HG03066 (cell line): ENCODE measurements around the gene PNKP.
A peak's percentile ranks its signal among the peaks of the same experiment; 100 is the strongest.

Source experiments
- ATAC-seq: cut with Tn5 transposase; IDR thresholded peaks from one replicate; pipeline ENCODE4 v1.9.1; 2021; ENCODE audit warnings: low read depth; ENCODE audit not compliant: unreplicated experiment

PNKP gene

DNA sequence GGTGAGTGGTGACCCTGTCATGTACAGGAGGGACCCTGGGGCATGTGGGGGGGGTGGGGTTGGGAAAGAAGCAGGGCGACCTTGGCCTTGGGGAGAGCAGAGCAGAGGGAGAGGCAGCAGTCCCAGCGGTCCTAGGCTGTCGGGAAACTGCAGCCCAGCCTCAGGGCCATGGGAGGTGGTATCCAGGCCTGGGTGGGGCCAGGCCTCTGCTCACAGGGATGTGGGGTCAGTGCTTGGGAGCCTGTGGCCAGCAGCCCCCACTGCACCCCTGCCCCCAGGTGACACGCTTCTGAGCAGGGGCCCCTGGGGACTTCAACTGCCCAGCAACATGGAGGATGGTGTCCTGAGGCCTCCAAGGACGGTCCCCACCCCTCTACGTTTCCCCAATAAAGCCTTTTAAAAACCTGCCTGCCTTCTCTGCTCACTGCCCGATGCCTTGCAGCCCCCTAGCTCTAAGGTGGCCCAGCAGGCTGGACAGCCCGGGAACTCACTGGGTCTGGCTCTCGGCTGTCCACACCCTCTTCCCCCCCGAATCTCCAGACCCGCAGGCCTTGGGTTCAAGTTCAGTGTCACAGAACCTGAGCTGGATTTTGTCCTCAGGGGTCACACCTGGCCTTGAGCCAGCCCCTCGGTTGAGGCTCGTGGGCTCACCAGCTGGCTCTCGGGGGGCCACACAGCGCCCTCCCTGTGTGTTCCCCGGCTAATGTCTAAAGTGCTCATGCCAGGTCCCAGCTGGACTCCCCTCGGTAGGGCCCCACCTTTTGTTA lies 6.9 kb downstream of the PNKP start:
- no peak for ATAC-seq

DNA sequence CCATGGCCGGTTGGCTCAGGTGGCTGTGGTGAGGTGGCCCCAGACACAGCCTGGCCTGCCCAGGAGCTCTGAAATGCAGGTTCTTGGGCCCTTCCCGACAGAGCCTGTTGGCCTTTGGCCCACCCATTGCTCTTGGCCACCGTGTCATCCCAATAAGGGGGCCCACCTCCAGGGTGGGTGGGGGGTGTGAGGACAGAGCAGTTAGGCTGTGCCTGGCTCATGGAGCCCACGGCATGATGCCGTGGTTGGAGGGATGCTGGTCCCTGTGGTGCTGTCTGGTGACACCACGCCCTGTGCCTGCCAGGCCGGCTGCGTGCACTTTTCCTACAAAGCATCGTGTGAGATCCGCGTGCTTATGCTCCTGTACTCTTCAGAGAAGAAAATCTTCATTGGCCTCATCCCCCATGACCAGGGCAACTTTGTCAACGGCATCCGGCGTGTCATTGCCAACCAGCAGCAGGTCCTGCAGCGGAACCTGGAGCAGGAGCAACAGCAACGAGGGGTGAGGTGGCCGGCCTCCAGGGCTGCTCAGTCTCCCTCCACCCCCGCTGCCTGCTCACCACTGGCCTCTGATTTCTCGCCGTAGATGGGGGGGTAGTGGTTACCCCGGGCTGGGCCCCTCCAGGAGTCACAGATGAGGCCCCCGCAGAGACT lies 7.6 kb downstream of the PNKP start:
- no peak for ATAC-seq

DNA sequence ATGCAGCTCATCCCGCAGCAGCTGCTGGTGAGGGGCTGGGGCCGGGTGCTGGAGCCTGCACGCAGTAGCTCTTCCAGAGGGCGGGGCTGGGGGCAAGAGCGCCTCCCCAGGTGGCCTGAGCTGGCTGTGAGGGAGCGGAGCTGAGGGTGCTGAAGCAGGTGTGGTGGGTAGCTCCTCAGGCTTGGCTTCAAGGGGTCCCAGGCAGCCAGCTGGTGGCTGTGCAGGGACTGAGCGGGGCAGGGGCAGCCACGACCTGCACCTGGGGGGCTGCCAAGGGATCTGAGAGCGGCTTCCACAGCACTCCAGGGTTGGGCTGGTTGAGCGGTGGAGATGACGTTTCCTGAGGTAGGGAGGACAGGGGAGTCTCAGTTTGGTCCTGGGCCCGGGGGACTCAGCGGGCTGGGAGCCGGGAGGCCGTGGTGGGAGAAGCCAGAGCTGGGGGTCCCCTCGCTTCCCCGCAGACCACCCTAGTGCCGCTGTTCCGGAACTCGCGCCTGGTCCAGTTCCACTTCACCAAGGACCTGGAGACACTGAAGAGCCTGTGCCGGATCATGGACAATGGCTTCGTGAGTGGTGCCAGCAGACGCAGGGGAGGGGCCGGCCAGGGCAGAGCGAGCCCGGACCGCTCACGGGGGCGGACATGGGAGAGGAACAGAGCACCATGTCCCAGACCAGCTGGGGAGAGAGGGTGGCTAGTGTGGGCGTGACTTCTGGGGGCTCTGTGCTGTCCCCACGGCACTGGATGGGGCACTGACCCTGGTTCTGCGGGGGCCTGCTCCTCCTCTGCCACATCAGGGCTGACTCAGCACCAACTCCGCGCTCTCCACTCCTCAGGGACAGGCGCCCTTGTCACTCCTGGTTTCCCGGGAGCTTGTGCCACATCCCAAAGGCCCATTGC lies 9.0 kb downstream of the PNKP start:
- ATAC-seq: no peak

DNA sequence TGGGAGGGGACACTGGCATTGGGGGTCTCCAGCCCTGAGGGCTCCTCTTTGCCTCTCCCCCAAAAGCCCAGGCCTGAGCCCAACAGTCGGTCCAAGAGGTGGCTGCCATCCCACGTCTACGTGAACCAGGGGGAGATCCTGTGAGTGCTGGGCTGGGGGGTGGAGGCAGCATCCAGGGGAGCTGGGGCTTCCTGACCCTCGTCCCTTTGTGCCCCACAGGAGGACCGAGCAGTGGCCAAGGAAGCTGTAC lies 9.6 kb downstream of the PNKP start:
- no peak for ATAC-seq

DNA sequence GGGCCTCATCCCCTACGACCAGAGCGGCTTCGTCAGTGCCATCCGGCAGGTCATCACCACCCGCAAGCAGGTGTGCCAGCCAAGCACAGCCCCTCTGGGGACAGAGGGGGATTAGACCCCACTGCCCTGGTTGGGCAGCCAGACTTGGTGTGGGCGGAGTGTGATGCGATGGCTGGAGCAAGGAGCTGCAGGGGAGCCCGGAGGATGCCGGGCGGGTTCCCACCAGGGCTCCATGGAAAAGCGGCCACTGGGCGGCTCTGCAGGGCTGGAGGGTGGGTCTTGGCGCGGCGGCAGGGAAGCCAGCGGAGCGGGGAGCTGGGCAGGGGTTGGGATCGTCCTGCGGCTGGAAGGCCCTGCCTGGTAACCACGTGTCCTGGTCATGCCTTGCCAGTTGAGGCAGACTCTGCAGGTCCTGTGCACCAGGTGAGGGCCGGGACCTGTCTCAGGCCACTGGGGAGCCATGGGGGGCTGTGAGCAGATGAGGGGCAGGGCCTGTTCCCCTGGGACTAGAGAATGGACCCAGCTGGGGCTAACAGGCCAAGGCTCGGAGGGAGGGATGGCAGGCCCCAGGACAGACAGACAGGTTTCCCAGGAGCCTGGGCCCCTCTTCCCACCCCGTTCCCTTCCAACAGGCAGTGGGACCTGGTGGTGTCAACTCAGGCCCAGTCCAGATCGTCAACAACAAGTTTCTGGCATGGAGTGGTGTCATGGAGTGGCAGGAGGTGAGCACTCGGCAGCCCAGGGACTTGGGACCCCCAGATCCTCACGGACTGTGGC lies 10.1 kb downstream of the PNKP start:
- no peak for ATAC-seq

DNA sequence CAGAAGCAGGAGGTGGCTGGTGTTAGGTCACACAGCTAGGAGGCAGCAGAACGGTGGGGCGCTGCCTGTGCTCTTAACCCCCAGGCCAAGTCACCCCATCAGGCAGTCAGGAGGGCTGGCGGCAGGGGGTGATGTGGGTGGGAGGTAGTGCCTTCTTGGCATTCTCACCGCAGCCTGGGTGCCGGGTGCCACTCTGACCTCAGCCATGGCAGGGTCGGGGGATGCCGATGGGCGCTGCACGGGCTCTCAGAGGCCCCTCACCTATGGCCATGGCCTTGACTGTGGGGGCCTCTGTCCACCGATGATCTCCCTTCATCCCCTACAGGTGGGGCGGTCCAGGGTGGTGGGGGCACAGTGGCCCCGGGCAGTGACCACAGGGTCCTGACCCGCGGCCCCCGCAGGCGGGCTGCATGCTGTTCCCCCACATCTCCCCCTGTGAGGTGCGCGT lies 10.8 kb downstream of the PNKP start:
- ATAC-seq: no peak

DNA sequence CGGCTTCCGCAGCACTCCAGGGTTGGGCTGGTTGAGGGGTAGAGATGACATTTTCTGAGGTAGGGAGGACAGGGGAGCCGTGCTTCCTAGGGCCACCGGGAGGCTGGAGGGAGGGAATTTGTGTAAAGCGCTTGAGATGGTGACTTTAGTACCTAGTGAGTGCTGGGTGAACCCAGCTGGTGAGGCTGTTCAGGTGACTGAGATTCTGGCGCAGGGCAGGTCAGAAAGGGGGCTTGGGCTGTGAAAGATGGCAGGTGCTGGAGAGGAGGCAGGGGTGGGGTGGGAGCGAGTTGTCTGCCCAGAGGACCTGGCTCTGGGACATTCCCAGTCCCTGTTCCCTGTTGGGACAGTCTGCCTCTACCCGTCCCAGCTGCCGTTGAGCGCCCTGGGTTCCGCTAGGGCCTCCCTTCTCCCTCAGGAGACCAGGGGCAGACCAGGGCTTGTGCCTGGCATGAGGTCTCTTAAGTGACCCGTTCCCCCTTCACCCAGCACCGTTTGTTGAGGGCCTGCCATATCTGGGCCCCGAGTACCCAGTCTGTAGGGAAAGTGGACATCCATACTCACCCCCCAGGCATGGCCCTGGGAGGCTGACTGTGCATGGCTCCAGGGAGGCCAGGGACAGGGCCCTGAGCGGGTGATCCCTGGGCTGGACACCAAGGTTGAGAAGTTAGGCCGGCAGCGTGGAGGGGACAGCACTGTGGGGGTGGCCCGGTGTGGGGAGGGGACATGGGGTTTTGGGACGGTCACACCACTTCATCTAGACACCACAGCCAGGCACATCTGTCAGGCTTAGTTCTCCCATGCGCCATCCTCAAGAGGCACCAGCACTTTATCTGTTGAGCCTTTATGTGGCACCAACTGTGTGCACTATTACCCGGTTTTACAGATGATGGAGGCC lies 11.5 kb downstream of the PNKP start:
- no peak for ATAC-seq

DNA sequence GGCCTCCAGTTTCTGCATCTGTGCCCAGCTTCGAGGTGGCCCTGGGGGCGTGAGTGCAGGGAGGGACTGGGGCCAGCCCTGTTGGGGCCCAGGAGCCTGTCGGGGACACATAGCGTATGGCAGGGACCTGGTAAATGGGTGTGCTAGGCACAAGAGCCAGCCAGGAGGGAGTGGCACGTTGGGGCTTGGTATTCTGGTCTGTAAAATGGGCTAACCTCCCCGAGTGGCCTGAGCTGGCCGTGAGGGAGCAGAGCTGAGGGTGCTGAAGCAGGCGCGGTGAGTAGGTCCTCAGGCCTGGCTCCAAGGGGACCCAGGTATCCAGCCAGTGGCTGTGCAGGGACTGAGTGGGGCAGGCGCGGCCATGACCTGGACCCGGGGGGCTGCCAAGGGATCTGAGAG lies 12.1 kb downstream of the PNKP start:
- no peak for ATAC-seq

DNA sequence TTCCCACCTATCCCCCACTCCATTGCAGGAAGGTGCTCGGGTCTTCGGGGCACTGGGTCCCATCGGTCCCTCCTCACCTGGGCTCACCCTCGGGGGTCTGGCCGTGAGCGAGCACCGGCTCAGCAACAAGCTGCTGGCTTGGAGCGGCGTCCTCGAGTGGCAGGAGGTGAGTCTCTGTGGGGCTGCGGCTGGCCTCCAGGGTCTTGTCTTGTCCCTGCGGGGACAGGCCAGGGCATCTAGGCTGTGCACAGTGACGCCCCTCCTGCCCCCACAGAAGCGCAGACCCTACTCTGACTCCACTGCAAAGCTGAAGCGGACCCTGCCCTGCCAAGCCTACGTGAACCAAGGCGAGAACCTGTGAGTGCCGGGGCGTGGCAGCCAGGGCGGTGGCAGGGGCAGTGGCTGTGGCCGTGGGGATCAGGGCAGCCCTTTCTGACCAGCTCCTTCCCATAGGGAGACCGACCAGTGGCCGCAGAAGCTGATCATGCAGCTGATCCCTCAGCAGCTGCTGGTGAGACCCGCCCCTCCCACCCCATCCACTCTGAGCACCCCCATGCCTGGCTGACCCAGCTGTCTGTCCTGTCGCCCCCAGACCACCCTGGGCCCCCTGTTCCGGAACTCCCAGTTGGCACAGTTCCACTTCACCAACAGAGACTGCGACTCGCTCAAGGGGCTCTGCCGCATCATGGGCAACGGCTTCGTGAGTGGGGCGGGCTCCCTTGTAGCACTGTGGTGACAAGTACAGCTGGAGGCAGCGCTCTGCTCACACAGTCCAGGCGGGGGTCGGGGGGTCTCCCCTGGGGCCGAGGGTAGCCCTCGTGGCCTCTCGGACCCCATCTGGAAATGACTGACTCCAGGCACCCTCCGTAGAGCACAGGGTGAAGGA lies 12.8 kb downstream of the PNKP start:
- ATAC-seq: no peak

DNA sequence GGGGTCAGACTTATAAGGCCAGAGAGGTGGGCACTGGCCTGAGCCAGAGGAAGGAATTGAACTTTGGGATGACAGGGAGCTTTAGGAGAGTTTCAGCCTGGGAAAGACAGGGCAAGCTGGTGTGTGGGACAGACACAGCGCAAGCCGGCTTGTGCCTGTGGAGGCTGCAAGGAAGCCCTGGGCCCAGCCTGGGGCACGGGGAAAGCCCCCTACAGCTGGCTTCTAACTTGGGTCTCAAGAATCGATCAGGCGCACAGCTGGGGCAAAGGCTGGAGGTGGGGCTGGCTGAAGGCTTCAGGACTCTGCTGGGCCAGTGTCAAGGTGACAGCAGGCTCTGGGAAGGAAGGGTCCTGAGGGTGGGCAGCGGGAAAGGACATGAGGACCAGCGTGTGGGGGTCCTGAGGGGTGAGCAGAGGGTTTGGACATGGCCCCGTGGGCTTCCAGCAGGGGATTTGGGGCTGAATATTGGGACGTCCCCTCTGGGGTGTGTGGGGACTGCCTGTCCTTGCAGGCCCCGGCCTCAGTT lies 13.5 kb downstream of the PNKP start:
- ATAC-seq: no peak

DNA sequence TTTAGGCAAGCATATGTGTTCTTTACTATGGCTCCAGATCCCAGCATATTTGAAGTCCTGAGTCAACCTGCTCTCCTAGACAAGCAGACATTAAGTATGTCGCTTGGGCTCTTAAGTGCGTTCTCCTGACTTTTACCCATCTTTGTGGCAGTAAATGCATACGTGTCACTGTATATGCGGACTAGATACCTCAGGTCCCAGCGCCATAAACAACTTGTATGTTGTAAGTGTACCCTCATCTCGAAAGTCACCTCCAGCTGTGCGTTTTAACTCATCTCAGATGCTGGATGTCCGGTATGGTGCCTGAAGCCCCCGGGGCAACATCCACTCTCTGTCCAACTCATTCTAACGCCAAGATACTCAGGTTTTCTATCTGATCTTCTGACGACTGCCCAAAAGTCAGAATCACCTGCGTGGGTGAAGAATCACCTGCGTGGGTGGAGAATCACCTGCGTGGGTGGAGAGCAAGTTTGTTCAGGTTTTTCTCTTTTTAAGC lies 14.7 kb downstream of the PNKP start:
- ATAC-seq: no peak

DNA sequence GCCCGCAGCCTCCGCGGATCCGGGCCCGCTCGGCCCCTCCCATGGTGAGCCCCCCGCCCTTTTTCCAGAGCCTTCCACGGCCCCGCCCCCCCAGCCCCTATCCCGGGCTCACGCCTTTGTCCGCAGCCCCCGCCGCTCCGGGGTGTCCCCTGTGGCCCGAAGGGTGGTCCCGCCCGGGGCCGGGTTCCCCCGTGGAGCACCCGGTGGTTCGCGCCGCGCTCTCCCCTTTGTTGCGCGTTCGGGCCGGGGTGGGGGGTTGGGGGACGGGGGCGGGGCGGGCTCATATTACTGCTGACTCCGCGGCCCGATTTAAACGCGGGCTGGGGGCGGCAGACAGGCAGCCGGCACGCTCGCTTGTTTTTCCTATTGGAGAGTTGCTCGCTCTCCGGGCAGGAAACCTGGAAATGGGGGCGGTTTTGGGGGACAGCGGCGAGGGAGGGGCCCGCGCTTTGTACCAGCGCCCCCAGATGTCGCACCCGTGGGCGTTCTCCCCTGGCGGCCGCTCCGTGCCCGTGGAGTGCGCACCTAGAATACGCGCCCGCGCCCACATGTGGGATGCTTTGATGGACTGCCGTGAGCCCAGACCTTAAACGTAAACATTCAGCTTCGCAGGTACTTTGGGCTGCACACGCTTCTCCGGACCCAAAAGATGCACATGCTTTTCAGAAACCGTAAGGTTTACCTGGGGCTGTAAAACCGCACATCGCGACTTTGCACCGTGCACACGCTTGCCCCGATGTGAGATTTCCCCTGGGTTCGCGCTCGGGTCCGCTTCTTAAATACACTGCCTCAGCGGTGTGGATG lies 15.7 kb downstream of the PNKP start:
- ATAC-seq: peak; percentile 9

DNA sequence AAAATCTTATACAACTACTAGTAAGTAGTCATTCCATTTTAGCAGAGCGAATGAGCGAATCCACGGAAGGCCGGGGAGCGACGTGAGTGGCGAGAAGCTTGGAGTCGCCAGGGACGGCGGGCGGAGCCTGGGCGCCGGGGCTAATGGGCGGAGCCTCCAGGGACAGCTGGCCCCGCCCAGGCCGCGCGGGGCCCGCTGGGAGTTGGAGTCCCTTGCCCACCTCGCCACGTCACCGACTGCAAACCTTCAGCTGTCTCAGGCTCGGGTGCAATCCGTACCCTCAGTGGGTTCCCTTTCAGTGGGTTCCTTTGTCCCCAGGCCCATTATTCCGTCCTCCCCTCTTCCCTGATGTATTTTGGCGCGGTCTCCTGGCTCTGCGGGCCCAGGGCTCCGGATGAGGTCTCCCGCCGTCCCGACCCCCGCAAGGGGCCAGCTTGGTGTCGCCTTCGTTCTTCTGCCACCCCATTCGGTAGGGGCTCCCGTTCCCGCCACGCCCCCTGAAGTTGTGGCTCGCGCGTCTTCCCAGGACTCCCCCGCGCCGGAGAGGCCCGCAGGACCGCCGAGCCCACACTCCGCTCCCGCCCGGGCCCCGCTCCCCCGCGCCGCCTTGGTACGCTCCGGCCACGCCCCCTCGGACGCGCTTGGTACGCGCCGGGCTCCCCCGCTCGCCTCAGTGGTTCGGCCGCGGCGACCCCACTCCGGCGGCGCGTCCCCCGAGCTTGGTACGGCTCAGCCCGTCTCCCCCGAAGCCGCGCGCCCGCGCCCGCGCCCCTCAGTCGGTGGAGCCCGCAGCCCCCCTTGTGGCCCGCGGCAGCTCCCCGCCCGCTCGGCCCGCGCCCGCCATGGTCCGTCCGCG lies 16.7 kb downstream of the PNKP start, which contains the start of gene PTOV1:
Gene PTOV1 (plus strand): TSS at position 673 of the 856 bp plus-strand sequence.
- peak; percentile 66 for ATAC-seq

DNA sequence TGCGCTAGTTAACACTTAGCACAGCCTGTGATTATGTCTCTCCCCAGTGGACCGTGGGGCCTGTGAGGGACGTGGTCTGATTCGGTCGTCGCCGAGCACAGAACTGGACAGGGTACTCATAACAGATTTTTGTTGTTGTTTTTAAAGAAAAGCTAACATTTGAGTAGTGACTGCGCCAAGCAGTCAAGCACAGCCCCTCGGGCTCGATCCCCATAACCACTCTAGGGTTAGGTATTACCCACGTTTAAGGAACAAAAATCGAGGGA lies 17.2 kb downstream of the PNKP start:
- ATAC-seq: no peak

DNA sequence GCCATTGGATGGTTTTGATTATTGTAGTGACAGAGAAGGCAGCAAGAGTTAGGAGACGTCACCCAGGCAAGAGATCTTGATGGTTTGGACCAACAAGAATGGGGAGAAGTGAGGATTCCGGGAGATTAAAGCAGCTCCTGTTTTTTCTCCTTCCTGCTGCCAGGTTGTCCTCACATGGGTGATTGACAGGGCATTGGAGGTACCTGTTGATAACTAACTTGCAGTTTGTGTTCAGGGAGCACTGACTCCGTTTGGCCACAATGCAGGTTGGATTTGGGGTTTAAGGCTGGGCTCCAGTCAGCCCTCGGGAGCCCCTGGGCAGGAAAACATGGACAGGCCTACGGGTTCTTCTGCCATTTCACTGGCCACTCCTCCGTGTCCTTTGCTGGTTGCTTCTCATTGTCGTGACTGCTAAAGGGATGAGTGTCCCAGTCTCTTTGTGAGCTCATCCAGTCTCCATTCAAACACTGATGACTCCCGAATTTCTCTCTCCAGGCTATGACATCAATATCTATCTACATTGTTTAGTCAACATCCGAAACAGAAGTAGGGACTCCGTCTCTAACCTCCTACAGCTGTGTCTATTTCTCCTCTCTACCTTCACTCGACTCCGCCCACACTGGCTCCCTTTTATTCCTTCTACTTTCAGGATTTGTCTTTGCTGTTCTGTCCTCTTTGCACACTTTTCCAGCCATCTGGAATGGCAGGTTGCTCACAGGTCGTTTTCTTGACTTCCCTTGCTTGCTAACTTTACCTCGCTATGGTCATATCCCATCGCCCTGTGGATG lies 17.7 kb downstream of the PNKP start:
- no peak for ATAC-seq

DNA sequence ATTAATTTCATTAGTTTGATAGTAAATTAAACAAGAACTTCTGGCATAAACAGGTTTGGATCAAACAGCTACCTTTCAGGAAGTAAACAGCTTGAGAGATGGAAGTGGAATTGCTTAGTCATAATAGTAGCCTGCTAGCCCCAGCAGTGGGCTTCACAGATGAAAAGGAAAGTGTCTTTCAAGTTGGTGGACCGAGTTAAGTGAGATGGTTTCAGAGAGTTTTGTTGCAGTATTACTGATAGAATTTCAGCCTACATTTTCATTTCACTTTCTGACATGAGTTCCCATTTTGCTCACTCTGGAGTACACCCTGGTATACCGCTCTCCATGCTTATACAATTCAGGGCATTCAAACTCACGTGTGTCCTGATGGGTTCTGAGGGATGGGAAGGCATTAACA lies 18.4 kb downstream of the PNKP start:
- no peak for ATAC-seq
